GM21360 (cell line): ENCODE data around the gene ALG5.
A peak's percentile ranks its signal among the peaks of the same experiment; 100 is the strongest.

Source experiments
- ATAC-seq: cut with Tn5 transposase; IDR thresholded peaks from one replicate; pipeline ENCODE4 v1.9.1; 2021; ENCODE audit warnings: mild to moderate bottlenecking, moderate library complexity; ENCODE audit not compliant: unreplicated experiment

Gene ALG5

GRCh38 chr13:36999054-36999714 lies at the start of gene ALG5:
ALG5 (minus strand) TSS chr13:36999340; CDS start chr13:36999300, 40 bp downstream.
- peak; percentile 64 for ATAC-seq

GRCh38 chr13:37047846-37048245 lies 48.7 kb upstream of the ALG5 start:
- no peak for ATAC-seq

- no peak for ATAC-seq
Observed at GRCh38 chr13:37047032-37047431, 47.9 kb upstream of the ALG5 start.

- no peak for ATAC-seq
Observed at GRCh38 chr13:37046062-37046461, 46.9 kb upstream of the ALG5 start.

- no peak for ATAC-seq
Observed at GRCh38 chr13:37040789-37041188, 41.6 kb upstream of the ALG5 start.

- ATAC-seq, result no peak
Observed at GRCh38 chr13:37039896-37040295, 40.8 kb upstream of the ALG5 start.

- ATAC-seq, result no peak
Observed at GRCh38 chr13:37037241-37037640, 38.1 kb upstream of the ALG5 start.

- no peak for ATAC-seq
Observed at GRCh38 chr13:37029617-37030016, 30.5 kb upstream of the ALG5 start.

- no peak for ATAC-seq
Observed at GRCh38 chr13:37027639-37028038, 28.5 kb upstream of the ALG5 start.

GRCh38 chr13:37026771-37027170 lies 27.6 kb upstream of the ALG5 start:
- no peak for ATAC-seq

- ATAC-seq, result no peak
Observed at GRCh38 chr13:37023871-37024270, 24.7 kb upstream of the ALG5 start.

GRCh38 chr13:37014609-37015008 lies 15.5 kb upstream of the ALG5 start:
- no peak for ATAC-seq

- no peak for ATAC-seq
Observed at GRCh38 chr13:37011788-37012187, 12.6 kb upstream of the ALG5 start.

- ATAC-seq, result no peak
Observed at GRCh38 chr13:37011002-37011401, 11.9 kb upstream of the ALG5 start.

- no peak for ATAC-seq
Observed at GRCh38 chr13:37010424-37010823, 11.3 kb upstream of the ALG5 start.

GRCh38 chr13:37009692-37010091 lies 10.6 kb upstream of the ALG5 start:
- no peak for ATAC-seq

GRCh38 chr13:37001921-37002250 lies 2.7 kb upstream of the ALG5 start:
- ATAC-seq, result no peak

GRCh38 chr13:36998624-36999041 lies 507 bp downstream of the ALG5 start:
- ATAC-seq, result no peak

GRCh38 chr13:36997716-36998427 lies 1.3 kb downstream of the ALG5 start:
- ATAC-seq, result no peak

- ATAC-seq, result no peak
Observed at GRCh38 chr13:36992362-36992761, 6.8 kb downstream of the ALG5 start.

GRCh38 chr13:36986462-36987240 lies 12.5 kb downstream of the ALG5 start:
- ATAC-seq, result no peak

- peak; percentile 52 for ATAC-seq
Observed at GRCh38 chr13:36981156-36981743, 17.9 kb downstream of the ALG5 start.
